Globus pallidus (tissue), 1 donor: ENCODE results near the gene ATP5MG.
"Not testable (repeated sequence)": the region's sequence is repeated elsewhere in the genome, so short reads cannot be mapped to it uniquely, and the experiment has no call there.

Experiments
- DNase-seq: peaks from one replicate; pipeline ENCODE4 v3.0.0-alpha.2; 2015; ENCODE audit warnings: low spot score

ATP5MG gene

DNA sequence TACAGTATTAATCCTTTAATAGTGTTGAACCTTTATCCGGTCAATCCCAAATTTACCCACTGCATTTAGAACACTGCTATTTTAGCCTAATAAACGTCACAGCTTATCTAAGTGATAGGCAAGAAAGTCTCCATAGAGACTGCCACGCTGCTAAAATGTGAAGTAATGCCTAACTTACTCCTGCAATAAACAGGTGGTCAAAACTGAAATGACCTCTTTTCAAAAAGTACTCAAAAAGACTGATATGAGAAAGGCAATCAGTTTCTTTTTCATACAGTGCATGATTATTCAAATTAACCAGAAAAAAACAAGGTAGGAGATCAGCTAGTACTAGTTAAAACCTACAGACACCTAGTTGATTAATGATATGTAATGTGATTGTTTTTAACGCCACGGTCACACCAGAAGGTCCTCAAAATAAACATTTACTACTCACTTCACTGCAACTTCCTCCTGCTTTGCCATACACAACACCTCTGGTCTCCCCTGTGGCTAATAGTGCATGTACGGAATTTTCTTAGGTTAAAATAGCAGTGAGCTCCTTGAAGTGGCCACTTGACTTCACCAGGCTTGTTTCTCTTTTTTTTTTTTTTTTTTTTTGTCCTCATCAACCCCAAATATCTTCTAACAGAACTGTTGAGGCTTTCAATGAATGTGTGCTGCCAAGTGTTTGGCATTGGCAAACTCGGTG lies 8.8 kb downstream of the ATP5MG start:
- no peak for DNase-seq

DNA sequence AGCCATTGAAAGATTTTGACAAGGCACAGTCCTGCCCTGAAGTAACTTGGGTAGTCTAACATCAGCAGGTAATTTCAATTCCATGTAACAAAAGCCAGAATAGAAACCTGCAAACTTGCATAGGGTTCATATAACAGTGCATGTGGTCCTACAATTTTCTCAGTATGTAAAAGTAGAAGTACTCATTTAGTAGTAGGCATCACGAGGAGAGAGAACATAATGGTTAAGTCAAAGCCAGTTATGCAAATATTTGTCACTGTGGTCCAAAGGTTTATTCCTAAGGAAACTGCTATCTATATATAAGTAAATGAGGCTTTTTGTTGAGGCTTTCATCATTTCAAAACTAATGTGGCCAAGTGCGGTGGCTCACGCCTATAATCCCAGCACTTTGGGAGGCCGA lies 10.1 kb downstream of the ATP5MG start:
- no peak for DNase-seq

DNA sequence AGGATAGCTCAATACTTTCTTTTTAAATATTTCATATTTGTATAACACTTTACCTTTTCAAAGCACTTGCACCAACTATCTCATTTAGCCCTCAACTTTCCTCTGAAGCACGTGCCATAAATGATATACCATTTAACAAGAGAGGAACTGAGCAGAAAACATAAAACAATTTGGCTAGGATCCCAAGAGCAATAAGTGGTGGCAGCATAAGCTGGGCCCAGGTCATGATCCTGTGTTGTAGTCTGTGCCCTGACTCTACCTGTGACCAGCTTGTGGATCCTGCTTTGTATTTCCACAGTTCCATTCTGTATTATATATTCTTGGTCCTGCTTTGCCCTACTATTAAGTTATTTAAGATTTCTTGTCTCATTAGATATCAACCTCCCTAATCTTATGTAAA lies 11.5 kb downstream of the ATP5MG start:
- DNase-seq: no peak

DNA sequence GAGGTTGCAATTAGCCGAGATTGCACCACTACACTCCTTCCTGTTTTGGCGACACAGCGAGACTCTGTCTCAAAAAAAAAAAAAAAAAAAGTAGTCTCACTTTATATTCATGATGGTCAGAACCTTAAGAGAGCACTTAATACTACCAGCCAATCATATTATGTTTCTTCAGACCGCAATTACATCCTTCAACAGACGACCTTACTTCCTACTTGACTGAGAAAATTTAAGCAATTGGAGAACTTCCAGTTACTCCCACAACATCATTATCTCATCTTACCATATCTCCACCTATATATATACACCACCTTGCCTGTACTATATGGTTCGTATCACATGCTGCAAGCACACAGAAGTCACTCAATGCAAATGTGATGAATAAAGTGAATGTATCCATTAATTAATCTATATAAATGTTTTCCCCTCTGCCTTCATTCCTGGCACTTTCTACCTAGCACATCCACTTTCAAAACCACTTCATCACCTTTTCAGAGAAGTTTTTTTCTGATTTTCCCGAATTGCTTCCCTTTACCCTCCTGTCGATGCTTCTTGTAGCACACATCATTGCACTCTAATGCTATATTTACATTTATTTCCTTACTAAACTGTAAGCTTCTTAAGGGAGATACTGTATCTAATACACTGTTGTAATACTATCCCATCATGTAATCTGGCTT lies 13.8 kb downstream of the ATP5MG start:
- DNase-seq: no peak

DNA sequence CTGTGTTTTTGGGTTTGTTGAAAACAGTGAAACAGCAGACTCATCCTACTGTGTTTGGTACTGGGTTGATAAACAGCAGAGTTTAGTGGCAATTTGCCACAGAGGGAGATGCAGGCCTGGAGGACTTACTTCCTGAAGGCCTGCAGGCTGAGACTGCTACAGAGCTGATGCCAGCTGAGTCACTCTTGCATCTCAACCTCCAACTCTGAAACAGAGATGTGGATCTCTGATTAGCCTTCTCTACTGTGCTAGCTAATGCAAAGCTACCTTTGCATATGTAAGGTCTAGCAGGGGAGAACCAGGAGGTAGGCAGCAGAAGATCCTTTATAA lies 14.3 kb downstream of the ATP5MG start:
- no peak for DNase-seq

DNA sequence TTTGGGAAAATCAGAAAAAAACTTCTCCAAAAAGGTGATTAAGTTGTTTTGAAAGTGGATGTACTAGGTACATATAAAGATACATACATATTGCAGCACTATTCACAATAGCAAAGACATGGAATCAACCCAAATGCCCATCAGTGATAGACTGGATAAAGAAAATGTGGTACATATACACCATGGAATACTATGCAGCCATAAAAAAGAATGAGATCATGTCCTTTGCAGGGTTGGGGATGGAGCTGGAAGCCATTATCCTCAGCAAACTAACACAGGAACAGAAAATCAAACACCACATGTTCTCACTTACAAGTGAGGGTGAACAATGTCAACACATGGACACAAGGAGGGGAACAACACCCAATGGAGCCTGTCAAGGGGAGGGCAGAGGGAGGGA lies 15.5 kb downstream of the ATP5MG start:
- DNase-seq: not testable (repeated sequence)

DNA sequence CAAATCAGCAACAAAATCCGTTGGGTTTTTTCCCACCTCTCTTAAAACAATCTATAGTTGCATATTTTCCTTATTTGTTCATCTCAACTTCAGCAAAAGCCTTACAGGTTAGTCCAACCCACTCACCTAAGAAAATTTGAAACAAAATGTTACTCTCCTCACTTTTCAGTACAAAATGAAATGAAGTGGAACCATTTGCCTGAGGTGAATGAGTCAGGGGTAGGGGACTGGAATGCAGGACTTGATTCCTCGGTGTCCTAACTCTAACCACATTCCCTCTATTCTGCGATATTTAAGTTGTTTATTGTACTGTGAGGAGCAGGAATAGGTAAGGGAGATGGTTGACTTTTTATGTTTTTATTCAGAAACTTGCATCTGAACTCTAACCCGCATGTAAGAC lies 16.4 kb downstream of the ATP5MG start:
- DNase-seq: no peak

DNA sequence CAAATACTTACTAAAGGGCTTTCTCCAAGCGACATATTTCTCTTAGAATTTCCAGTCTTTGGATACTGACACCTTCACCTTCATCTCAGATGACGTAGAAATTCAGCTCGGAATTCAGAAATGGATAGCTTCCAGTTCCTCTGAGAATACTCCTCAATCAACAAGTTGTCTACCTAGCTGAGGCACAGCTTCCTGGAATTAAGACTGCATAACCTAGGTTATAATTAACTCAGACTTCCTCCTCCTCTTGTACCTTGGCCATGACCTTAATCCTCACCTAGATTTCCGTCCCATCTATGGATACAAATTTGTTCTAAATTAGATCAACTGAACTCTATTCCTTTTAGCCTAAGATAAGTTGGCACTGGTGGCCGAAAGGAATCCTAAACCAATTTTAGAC lies 17.4 kb downstream of the ATP5MG start:
- no peak for DNase-seq

DNA sequence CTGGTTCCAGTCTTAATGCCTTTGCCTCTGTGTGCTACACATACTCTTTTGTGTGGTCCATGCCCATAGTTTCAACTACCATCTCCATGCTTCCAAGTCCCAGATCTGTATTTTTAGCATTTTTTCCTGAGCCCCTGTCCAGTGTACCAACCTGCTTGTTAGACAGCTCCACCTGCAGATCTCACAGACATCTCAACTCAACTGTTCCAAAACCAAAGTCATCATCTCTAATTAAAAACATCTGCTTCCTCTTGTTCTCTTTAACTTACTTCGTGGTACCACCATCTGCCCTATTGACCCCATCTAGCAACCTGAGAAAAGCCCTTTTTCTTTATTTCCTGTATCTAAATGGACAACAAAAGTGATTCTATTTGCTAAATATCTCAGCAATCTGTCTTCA lies 26.3 kb downstream of the ATP5MG start:
- no peak for DNase-seq

DNA sequence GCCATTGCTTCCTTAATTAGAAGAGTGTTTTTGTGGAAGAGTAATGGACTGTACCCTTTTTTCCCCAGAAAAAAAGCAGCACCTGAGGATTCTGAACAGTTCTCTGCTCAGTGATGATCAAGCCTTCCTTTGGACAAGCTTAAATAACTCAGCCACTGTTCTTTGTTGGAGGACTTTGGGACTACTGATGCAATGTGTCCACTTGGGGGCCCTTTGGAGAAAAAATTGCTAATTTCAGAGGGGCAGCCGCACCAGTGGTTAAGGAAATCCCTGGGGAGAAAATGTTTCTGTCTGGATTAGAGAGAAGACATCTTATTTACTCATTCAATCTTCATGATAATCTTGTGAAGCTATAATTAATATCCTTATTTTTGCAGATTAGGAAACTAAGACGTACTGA lies 29.6 kb downstream of the ATP5MG start:
- DNase-seq: no peak

DNA sequence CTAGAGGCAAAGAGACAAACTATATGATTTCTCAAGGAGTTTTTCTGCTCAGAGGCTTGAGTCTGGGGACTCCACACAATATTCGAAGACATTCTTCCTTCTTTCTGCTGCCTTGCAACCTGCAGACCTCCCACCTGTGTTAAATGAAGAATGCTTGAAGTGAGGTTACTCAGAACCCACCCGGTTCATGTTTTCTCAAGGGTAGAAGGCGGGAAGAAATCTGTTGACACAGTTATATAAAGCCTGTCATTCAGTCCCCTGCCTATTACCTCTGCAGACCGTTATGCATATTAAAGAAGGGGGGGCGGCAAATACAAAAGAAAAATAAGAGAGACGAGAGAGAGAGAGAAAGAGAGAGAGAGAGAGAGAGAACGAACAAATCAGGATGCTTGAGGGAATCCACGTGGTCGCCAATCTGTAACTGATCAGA lies 32.7 kb downstream of the ATP5MG start:
- no peak for DNase-seq

DNA sequence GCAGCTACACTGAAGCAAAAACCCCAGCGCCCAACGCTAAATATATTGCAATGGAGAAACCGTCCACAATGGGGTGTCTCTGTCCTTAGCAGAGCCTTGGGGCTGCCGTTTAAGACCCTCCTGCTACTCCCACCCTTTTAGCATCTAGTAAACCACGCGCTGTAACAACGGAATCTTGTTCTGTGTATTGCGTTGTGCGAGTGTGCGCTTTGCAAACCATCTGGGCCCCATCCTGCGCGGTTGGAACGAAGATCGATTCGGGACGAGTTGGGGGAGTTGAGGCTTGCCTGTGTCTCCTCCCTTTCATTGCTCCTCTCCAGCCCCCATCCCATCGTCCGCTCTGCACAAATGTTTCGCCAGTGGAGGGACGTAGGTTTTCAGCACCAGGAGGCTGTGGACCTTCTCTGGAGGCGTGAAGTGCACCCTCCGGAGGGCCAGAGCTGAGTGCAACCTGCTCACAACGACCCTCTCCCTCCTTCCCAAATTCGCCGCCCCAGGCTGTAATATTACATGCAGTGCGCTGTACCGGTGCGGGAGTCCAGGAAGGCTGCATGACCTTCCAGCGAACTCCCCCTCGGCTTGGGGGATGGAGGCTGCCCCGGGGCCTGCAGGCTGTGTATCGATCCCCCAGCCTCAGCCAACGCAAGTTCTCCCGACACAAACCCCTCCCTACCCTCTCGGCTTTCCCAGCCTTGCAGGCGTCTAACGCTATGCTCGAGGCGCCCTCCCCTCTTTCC lies 33.3 kb downstream of the ATP5MG start:
- peak; percentile 29 for DNase-seq

DNA sequence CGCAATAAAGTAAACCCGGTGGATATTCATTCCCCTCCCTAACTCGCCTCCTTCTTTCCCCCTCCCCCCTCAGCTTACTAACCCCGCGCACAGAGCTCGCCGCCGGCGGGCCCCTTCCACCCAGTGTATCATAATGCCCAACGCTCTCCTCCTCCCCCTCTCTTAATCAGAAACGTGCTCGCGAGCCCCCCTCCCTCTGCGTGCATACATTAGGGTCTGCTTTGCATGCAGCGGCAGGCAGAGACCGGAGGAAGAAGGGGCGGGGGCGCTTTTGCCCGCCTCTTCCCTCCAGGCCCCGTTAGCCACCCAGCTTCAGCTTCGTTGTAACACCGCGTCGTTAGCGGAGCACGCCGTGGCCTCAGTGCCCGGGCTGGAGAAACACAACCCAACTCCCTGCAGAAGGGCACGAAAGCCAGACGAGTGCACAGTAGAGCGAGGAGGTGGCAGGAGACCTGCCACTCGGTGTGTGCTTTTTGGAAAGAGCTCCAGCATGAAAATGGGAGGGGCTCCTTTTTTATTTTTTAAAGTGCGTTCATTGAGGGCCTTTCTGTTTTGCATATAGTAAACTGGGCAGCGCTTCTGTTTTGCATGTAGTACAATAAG lies 34.0 kb downstream of the ATP5MG start:
- peak; percentile 60 for DNase-seq

DNA sequence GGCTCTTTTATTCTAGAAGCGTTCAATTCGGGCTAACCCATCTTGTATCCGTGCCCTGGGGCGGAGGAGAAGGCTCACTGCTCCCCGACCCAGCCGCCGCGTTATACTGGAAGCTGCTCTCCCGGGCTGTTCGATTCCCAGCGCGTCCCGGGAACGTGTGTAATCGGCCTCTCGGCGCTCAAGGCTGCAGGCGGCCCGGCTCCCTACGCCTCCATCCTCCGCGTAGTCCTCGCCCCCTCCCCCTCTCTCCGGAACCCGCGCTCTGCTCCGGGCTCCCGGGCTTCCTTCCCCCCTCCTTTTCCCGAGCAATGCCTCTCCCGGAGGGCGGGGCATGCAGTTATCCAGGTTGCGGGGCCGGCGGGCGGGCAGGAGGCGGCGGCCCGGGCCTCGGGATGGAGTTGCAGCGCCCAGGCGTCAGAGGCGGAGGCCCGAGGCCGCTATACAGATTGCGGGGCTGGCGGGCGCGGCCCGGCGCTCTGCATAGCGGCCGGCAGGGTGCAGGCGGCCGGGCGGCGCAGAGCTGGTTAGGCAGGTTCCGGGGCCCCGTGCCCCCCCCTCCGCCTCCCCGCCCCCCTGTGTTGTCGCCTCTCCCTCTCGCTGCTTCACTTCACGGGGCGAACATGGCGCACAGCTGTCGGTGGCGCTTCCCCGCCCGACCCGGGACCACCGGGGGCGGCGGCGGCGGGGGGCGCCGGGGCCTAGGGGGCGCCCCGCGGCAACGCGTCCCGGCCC lies 34.7 kb downstream of the ATP5MG start, which contains the start of gene KMT2A:
Gene KMT2A (plus strand): TSS at position 600 of the 732 bp plus-strand sequence. CDS start 21 bp downstream, at position 621.
- peak; percentile 95 for DNase-seq

DNA sequence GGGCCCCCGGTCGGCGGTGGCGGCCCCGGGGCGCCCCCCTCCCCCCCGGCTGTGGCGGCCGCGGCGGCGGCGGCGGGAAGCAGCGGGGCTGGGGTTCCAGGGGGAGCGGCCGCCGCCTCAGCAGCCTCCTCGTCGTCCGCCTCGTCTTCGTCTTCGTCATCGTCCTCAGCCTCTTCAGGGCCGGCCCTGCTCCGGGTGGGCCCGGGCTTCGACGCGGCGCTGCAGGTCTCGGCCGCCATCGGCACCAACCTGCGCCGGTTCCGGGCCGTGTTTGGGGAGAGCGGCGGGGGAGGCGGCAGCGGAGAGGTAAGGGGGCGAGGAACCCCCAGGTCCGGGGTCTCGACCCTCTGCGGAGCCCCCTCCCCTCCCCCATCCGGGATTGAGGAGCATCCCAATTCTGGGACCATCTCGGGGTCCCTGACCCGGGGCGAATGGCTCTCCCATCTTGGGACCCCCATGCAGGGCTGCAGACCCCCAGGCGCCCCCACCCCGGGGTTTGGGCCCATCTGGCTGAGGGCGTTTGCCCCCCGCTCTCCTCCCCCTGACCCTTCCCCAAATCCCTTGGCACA lies 35.3 kb downstream of the ATP5MG start:
- DNase-seq: peak; percentile 8

DNA sequence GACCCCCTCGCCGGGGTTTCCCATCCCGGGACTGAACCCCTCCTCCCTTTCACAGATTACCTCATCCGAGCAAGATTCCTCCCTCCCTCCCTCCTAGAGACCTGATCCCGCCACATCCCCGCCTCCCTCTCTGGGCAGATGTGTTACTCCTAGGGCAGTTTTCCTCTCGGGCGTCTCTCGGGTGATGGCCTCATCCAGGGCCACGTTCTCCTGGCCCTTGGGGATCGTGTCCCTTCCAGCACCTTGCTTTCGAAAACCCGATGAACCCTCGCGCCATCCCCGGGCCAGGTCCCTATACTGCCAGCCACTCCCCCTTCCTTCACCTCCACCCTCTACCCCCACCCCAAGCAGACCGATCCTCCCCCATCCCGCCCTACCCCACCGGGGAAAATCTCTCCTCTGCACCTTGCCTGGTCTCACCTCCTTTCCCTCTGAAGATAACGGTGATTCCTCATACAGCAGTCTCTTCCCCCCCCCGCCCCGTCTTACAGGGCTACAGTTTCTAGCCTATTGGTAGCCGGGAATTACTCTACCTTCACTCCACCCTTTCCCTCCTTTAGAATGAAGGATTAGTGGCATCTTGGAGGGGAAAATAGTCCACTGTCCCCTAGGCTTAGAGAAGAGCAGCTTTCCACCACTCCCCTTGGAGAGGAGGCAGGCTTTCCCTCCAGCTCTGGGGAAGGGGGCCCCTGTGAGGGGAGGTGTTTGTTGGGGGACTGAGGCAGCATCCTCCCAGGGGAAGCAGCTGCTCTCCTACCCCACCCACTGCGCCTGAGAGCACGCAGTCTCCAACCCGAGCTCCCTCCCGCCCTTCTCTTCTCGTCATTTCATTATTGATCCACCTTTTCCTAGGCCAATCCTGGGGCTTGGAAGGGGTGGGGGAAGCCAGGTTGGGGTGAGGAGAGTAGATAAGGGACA lies 36.1 kb downstream of the ATP5MG start:
- DNase-seq: peak; percentile 25

DNA sequence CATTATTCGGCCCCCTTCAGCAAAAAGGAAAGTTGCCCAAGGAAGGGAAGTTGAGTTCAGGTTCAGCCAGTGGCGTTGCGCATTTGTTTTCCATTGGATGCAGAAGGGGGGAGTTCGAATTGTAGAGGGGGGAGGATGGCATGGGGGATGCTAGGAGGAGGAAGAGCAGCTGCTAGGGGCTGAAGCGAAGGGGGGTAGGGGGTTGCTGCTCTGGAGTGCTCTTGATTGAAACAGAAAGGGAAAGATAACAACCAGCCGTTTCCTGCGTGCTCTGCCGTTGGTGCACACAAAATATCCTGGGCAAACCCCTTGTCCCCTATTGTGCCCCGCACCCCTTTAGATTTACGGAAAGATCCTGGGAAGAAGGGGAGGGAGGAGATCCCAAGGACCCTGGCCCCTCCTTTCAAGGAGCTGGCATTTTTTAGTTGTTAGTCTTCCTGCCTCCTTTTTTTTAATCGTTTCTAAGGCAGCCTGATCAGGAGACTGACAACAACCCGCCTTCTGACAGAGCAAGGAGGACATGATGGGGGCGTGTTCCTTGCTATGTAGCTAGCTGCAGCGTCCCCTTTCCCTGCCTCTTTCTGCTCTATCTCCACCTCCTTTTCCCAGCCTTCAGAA lies 37.0 kb downstream of the ATP5MG start:
- DNase-seq: peak; percentile 61

DNA sequence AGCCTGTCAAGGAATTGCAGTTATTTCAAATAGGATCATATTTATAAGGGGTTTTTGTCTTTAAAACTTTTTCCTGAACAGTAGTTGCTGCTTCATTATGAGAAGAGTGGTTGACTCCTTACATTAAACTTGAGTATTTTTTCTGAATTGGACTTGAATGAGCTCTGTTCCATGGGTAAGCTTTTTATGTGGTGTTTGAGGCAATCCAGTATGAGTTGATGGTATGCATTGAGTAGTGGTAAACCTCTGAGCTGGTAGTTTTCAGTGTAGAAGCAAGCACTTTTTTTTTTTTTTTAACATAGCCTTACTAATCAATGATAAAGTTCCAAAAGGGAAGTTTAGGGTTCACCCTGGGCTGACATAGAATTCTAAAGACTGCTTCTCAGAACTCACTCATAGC lies 38.2 kb downstream of the ATP5MG start:
- DNase-seq: no peak

DNA sequence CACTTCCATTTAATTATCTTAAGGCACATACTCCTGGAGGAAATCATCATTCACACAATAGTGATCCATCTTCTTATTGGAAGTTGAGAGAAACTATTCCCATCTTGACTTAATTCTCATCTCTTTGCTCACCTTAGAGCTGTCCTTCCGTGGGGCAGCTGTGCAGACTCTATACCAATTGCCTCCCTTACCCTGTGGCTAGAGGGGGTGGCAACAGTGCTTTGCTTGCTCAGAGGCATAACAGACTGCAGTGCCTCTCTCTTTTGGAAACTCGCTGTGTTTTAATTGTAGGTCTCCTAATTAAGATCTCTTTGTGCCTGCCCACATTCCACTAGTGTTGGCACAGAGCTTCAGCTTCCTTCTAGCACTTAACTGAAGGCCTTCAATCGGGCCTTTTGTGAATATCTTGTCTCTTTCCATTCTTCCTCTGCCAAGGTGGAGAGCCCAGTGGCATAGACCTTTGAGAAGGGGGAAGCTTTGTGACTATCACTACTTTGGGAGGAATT lies 40.4 kb downstream of the ATP5MG start:
- no peak for DNase-seq

DNA sequence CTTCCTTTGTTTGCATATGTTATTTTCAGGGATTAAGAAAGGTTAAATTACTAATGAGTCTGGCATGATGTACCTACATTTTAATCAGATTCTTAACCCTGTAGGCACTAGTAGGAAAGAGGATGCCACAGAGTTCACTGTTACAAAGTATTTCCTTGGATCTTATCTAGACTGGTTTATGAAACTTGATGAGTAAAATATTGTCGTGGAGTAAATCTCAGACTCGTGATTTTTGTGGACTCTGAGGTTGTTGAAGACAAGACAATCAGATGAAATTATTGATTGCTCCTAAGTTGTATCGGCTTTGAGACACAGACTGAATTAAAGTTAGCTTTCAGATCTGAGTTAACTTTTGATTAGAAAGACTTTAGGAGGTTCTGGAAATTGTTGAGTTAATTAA lies 40.9 kb downstream of the ATP5MG start:
- no peak for DNase-seq
